ENCODE results near the gene CDH18.

Gene CDH18

DNA sequence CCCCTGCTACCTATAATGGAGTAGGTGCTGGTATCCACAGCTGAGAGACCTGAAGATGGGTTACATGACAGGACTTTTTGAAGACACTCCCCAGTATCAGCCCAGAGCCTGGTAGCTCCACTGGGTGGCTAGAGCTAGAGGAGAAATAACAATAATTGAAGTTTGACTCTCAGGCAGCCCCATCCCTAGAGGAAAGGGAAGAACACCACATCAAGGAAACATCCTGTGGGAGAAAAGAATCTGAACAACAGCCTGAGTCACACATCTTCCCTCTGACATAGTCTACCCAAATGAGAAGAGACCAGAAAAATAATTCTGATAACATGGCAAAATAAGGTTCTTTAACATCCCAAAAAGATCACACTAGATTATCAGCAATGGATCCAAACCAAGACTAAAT, 432.1 kb downstream of the CDH18 start:
- no peak for DNase-seq

DNA sequence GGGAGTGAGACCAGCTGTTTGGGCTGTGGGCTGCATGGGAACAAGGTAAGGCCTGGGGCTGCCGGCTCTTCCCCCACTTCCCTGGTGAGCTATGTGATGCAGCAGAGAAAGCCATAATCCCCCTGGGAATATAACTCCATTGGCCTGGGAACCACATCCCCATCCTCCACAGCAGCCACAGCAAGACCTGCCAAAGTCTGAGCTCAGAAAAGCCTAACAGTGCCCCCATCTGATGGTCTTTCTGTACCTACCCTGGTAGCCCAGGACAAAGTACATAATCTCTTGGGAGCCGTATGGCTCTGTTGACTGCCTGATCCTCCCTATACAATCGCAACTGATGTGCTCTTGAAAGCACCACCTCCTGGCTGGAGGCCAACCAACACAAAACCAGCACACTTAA, 432.6 kb downstream of the CDH18 start:
- no peak for DNase-seq

GRCh38 chr5:19554524-19554923, 433.5 kb downstream of the CDH18 start:
- DNase-seq, result no peak

DNA sequence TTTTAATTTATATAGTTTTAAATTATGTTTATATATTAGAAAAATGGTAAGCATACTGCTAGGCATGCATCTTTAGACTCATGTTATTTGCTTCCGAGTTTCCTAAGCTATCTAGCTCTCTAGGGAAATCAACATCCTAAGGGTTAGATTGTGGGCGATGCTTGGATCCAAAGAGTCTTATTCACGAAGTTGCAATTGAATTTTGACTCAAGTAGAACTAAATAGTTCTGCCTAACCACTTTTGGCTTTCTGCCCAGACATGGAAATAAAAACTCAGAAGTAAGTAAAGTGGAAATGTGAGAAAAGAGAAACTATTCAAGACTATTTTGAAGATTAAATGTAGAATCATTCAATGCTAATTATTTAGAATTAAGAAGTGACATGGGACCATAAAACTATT, 440.4 kb downstream of the CDH18 start:
- no peak for DNase-seq

DNA sequence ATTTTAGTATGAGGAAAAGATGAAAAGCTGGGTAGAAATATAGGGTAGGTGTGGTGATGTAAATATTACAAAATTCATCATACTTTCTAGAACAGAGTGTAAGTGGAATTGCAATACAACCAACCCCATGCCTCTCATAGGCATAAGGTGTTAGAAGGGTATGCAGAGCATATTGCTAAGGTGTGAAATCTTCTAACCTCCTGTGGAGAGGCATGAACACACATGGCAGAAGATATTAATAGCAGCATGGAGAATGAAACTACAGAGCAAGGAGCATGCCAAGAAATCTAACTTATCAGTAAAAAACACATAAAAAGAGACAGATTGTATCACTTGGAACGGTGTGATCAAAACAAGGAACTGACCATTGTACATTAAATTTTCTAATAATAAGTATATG, 441.5 kb downstream of the CDH18 start:
- DNase-seq, result no peak

GRCh38 chr5:19538607-19539006, 449.4 kb downstream of the CDH18 start:
- no peak for DNase-seq

GRCh38 chr5:19536387-19536786, 451.6 kb downstream of the CDH18 start:
- no peak for DNase-seq

DNA sequence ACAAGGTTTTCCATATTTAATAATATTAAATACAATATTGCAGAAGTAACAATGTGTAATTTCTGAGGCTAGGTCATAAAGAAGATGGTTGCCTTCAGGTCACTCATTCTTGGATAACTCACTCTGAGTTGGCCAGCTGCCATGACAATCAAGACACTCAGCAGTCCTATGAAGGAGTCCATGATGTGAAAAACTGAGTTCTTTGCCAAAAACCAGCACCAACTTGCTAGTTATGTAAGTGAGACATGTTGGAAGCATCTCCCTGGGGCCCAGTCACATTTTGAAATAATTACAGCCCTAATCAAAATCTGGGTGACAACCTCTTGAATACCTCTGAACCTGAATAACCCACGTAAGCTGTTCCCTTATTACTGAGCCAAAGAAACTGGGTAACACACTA, 453.2 kb downstream of the CDH18 start:
- DNase-seq, result no peak

GRCh38 chr5:19532936-19533335, 455.1 kb downstream of the CDH18 start:
- DNase-seq, result no peak

DNA sequence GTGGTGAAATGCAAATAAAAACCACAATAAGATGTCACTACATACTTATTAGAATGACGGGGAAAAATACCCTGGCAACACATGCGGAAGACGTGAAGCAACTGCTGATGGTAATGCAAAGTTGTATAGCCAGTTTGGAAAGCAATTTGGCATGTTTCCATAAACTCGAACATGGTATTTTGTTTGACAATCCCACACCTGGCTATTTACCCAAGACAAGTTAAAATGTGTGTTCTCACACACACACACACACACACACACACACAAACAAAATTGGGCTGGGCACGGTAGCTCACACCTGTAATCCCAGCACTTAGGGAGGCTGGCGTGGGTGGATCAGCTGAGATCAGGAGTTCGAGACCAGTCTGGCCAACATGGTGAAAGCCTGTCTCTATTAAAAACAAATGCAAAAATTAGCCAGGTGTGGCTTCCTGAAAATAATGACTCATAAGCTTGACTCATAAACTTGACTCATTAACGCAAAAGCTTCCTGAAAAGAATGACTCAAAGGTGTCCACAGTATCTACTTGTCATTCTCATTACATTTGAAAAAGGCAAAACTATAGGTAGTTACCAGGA, 456.5 kb downstream of the CDH18 start:
- DNase-seq, result no peak

DNA sequence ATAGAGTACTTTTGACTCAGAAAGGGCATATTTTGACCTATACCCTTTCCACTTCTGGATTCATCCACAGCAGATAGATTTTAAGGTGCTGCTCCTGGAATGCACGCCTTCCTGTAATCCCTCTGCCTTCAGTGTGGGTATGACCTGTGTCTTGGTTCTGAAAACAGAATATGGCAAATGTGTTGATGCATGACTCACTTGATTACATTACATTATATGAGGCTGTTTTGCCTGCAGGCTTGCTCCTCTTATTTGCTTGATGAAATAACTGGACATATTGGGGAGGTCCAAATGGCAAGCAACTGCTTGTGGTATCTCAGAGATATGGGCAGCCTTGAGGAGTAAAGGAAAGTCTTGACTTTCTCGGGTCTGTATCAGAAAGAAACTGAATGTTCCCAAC, 468.6 kb downstream of the CDH18 start:
- no peak for DNase-seq

DNA sequence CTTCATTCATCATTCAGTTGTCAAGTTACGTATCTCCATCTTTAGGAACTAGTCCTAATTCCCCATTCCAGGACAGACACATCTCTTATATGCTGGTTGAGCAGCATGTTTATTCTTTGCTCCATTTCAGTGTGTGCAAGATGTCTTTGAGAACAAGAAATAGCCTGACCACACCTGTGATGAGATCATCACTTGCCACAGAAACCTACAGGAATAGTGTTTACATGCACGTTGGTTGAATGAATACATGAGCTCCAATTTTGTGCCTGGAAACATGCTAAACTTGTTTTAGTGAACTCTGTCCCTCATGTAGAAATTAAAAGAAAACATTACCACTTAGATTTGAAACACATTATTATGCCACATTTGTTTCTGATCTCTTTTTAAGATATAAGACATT, 489.1 kb downstream of the CDH18 start:
- DNase-seq, result no peak

DNA sequence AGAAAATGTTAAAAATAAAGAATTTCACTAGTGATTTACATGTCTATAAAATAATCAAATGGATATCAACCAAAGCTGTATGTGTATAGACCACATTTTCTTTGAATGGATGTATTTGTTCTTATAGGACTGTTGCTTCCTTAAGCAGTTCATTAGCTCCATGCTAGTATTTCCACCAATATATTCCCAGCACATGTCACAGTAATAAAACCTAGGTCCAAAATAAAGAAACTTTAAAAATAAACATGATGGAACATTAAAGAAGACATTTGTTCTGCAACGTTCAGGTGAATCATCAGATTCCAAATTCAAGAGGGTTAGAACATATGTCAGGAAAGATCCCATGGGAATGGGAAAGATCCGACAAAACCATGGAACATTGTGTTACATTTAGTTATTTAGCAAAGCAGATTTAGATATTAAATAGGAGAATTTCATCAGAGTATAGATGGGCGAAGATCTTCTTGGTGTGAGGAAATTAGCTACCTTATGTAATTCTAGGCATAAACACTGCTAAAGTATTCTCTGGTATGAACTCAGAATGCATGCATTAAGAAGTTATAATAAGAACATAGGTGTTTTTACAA, 490.7 kb downstream of the CDH18 start:
- DNase-seq, result no peak

GRCh38 chr5:19496056-19496455, 491.9 kb downstream of the CDH18 start:
- DNase-seq, result no peak

- DNase-seq, result no peak
These were observed 495.1 kb downstream of the CDH18 start for GRCh38 chr5:19492861-19493260.

DNA sequence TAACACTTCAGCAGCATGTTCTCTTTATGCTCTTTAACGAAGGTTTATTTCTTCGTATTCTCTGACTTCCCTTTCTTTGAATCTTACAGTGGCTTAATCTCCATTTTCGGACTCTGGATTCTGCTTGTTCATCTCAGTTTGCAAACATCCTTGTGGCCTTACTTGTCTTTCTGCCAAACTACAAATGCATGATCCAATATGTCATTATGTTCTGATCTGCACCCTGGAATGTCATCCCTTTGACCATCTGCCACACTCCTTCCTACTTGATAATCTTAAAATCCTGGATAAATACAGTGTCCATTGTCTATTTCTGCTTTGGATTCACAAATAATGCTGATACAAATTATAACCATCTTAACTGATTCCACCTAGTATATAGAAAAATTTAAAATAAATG, 499.2 kb downstream of the CDH18 start:
- no peak for DNase-seq

DNA sequence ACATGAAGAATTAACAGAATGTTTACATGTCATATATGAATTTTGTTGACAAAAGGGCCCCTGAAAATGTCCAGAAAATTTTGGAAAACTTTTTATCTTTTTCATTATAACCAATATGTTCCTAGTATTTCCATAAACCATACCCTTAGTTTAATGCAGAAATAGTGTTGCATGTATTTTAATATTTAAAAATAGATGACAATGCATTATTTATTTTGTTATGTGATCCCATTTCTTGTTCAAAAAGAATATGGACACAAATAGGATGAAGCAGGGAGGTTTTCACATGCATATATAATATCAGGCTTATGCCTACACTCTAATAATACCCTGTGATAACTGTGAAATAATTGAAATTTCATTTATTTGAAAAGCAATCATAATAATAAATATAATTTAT, 500.5 kb downstream of the CDH18 start:
- no peak for DNase-seq

GRCh38 chr5:19479562-19479961, 508.4 kb downstream of the CDH18 start:
- DNase-seq, result no peak

DNA sequence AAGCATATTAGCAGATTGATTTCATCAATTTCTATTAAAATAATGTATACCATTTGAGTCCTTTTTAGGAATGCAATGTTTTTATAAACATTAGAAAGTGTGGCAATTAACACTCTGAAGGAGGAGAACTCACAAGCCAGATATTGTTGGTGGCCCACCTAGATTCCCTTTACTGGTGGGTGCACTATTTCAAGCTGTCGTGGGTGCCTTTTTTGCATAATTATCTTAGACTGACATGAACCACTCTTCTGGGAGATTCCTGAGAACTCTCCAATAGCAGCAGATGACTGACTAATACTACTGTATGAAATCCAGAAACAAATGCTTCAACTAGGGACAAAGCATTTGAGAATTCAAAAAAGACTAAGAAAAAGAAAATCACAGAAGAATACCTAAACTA, 526.0 kb downstream of the CDH18 start:
- no peak for DNase-seq

GRCh38 chr5:19424506-19424905, 563.5 kb downstream of the CDH18 start:
- DNase-seq, result no peak
